Measurements from ENCODE around the gene TNFRSF25.

TNFRSF25 gene

DNA sequence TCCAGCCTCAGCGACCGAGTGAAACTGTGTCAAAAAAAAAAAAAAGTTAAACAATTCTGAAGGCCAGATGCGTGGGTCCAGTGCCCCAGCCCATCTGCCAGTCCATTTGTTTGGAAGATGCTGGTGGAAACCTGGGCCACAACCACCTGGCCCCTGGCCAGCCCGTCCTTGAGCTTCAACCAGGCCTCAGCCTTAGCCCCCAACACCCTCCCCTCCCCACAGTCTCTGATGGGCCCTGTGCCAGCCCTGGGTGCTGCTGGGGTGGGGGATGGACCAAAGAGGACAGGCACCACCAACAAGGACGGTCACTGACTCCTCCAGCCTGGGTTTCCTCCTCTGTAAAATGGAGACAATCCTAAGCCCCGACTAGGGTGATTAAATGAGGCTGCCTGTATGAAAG is 45.1 kb upstream of the TNFRSF25 start:
- H3K27ac ChIP-seq (ENCODE audit: low read length), result no peak overlapping the region
- DNase-seq (no peak), ATAC-seq (ENCODE audit: insufficient read depth, low read depth) (no peak)
- no peaks in the 10 kb centered on the region for H3K36me3 ChIP-seq (ENCODE audit: insufficient read depth, low read length)
- TF ChIP-seq, protein P1, sequence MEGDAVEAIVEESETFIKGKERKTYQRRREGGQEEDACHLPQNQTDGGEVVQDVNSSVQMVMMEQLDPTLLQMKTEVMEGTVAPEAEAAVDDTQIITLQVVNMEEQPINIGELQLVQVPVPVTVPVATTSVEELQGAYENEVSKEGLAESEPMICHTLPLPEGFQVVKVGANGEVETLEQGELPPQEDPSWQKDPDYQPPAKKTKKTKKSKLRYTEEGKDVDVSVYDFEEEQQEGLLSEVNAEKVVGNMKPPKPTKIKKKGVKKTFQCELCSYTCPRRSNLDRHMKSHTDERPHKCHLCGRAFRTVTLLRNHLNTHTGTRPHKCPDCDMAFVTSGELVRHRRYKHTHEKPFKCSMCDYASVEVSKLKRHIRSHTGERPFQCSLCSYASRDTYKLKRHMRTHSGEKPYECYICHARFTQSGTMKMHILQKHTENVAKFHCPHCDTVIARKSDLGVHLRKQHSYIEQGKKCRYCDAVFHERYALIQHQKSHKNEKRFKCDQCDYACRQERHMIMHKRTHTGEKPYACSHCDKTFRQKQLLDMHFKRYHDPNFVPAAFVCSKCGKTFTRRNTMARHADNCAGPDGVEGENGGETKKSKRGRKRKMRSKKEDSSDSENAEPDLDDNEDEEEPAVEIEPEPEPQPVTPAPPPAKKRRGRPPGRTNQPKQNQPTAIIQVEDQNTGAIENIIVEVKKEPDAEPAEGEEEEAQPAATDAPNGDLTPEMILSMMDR (IDR thresholded peaks at IDR 0.05; ENCODE audit: borderline replicate concordance, extremely low read depth, low read length, poor library complexity, severe bottlenecking), result no peak
- H3K27me3 ChIP-seq (ENCODE audit: insufficient read depth, low read length, poor library complexity), result no peaks in the 10 kb centered on the region
- H3K79me2 ChIP-seq (ENCODE audit: insufficient read depth, low read length), result no peaks in the 10 kb centered on the region
- H3K4me1 ChIP-seq (ENCODE audit: insufficient read depth, low read length), result no peaks in the 10 kb centered on the region
- no peak overlapping the region for H2AFZ ChIP-seq (ENCODE audit: low read depth, low read length)
- no peak overlapping the region for H3K9ac ChIP-seq (ENCODE audit: low read depth, low read length)
- H3K4me2 ChIP-seq (ENCODE audit: insufficient read depth, low read length), result no peak overlapping the region
- H3K4me3 ChIP-seq (ENCODE audit: low read depth in 1 of 2, low read length in 2 of 2), result no peak overlapping the region
- no peaks in the 10 kb centered on the region for H3K9me3 ChIP-seq (ENCODE audit: insufficient read depth, low read length, severe bottlenecking)
- H4K20me1 ChIP-seq (ENCODE audit: insufficient read depth, low read length), result peaks cover 12% of the 10 kb centered on the region; the same call in 1 of the 2 replicates

DNA sequence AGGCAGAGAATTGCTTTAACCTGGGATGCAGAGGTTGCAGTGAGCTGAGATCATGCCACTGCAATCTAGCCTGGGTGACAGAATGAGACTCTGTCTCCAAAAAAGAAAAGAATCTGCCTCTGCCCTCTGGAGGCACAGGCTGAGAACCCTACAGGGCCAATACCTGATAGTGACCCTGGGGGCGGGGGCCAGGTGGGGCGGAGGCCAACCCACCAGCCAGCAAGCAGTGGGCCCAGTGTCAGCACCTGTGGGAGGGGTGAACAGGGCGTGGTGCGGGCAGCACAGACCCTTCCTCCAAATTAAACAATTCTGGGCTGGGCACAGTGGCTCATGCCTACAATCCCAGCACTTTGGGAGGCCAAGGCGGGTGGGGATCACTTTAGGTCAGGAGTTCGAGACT is 44.5 kb upstream of the TNFRSF25 start:
- H3K4me3 ChIP-seq (ENCODE audit: low read depth in 1 of 2, low read length in 2 of 2), result no peak overlapping the region
- no peaks in the 10 kb centered on the region for H3K27me3 ChIP-seq (ENCODE audit: insufficient read depth, low read length, poor library complexity)
- no peak overlapping the region for H2AFZ ChIP-seq (ENCODE audit: low read depth, low read length)
- H3K79me2 ChIP-seq (ENCODE audit: insufficient read depth, low read length), result no peaks in the 10 kb centered on the region
- peaks cover 12% of the 10 kb centered on the region; the same call in 1 of the 2 replicates for H4K20me1 ChIP-seq (ENCODE audit: insufficient read depth, low read length)
- ATAC-seq (ENCODE audit: insufficient read depth, low read depth), result no peak
- H3K27ac ChIP-seq (ENCODE audit: low read length), result no peak overlapping the region
- no peak overlapping the region for H3K9ac ChIP-seq (ENCODE audit: low read depth, low read length)
- no peaks in the 10 kb centered on the region for H3K4me1 ChIP-seq (ENCODE audit: insufficient read depth, low read length)
- H3K9me3 ChIP-seq (ENCODE audit: insufficient read depth, low read length, severe bottlenecking), result no peaks in the 10 kb centered on the region
- no peak for TF ChIP-seq EZH2 (IDR thresholded peaks at IDR 0.05; ENCODE audit: borderline replicate concordance, low read depth, low read length, severe bottlenecking)
- TF ChIP-seq, protein P1 (IDR thresholded peaks at IDR 0.05; ENCODE audit: borderline replicate concordance, extremely low read depth, low read length, poor library complexity, severe bottlenecking), result no peak
- DNase-seq, result no peak
- no peak overlapping the region for H3K4me2 ChIP-seq (ENCODE audit: insufficient read depth, low read length)
- no peaks in the 10 kb centered on the region for H3K36me3 ChIP-seq (ENCODE audit: insufficient read depth, low read length)

DNA sequence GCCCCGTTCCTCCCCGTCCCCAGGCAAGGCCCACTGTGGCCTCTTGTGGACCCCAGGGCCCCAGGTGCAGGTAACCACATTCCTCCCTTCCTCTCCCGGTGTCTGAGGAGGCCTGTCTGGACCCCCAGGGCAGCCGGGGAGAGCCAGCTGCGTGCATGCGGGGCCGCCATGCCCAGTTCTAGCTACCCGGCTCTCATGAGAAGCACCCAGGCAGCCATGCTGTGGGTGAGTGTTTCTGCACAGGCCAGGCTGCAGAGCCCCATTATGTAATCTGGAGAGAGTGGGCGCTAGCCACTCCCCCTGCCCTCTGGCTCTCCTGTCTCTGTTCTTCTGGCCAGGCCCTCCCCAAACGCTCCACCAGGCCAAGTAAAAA is 43.9 kb upstream of the TNFRSF25 start:
- no peak overlapping the region for H3K27ac ChIP-seq (ENCODE audit: low read length)
- no peaks in the 10 kb centered on the region for H3K27me3 ChIP-seq (ENCODE audit: insufficient read depth, low read length, poor library complexity)
- no peak overlapping the region for H2AFZ ChIP-seq (ENCODE audit: low read depth, low read length)
- no peaks in the 10 kb centered on the region for H3K36me3 ChIP-seq (ENCODE audit: insufficient read depth, low read length)
- no peaks in the 10 kb centered on the region for H3K4me1 ChIP-seq (ENCODE audit: insufficient read depth, low read length)
- no peak overlapping the region for H3K4me3 ChIP-seq (ENCODE audit: low read depth in 1 of 2, low read length in 2 of 2)
- TF ChIP-seq, protein P1 (IDR thresholded peaks at IDR 0.05; ENCODE audit: borderline replicate concordance, extremely low read depth, low read length, poor library complexity, severe bottlenecking), result no peak
- no peak for TF ChIP-seq EZH2 (IDR thresholded peaks at IDR 0.05; ENCODE audit: borderline replicate concordance, low read depth, low read length, severe bottlenecking)
- DNase-seq (no peak), ATAC-seq (ENCODE audit: insufficient read depth, low read depth) (no peak)
- H3K9ac ChIP-seq (ENCODE audit: low read depth, low read length), result no peak overlapping the region
- H3K9me3 ChIP-seq (ENCODE audit: insufficient read depth, low read length, severe bottlenecking), result no peaks in the 10 kb centered on the region
- peaks cover 12% of the 10 kb centered on the region; the same call in 1 of the 2 replicates for H4K20me1 ChIP-seq (ENCODE audit: insufficient read depth, low read length)
- no peaks in the 10 kb centered on the region for H3K79me2 ChIP-seq (ENCODE audit: insufficient read depth, low read length)
- H3K4me2 ChIP-seq (ENCODE audit: insufficient read depth, low read length), result no peak overlapping the region

Data from DND-41 (cell line).